Fibroblast of pulmonary artery (primary cell): ENCODE data around the gene EBP.
"Not testable (repeated sequence)": the region's sequence is repeated elsewhere in the genome, so short reads cannot be mapped to it uniquely, and the experiment has no call there.

Experiments used
- DNase-seq: peaks from one replicate; pipeline ENCODE4 v3.0.0-alpha.2; 2010; ENCODE audit warnings: low read depth
- H3K4me3 ChIP-seq: replicated peaks from 2 replicates; pipeline ENCODE4 v1.5.1; 2011; ENCODE audit warnings: low read depth, mild to moderate bottlenecking, control low read depth, low read length, moderate library complexity
- CTCF ChIP-seq: IDR thresholded peaks from 2 replicates; pipeline ENCODE4 v1.5.1; 2011; ENCODE audit warnings: mild to moderate bottlenecking, control low read depth, low read length, inconsistent platforms; ENCODE audit errors: missing control alignments

Gene EBP

GRCh38 chrX:48516987-48517386 lies 4.6 kb upstream of the EBP start:
- TF ChIP-seq CTCF: no peak
- H3K4me3 ChIP-seq: no peak overlapping the region
- DNase-seq: no peak

- DNase-seq, H3K4me3 ChIP-seq: not testable (repeated sequence)
Observed at GRCh38 chrX:48519481-48519880, 2.1 kb upstream of the EBP start.

- no peak for TF ChIP-seq CTCF
- no peak overlapping the region for H3K4me3 ChIP-seq
- DNase-seq: no peak
Observed at GRCh38 chrX:48520455-48520854, 1.2 kb upstream of the EBP start.

GRCh38 chrX:48520976-48521352 lies 644 bp upstream of the EBP start:
- peak overlapping the region; percentile 57 for H3K4me3 ChIP-seq
- TF ChIP-seq CTCF: no peak
- DNase-seq: no peak

GRCh38 chrX:48522291-48522690 lies 683 bp downstream of the EBP start:
- no peak for TF ChIP-seq CTCF
- H3K4me3 ChIP-seq: peak overlapping the region; percentile 57
- DNase-seq: no peak

GRCh38 chrX:48523682-48524081 lies 2.1 kb downstream of the EBP start:
- TF ChIP-seq CTCF: no peak
- H3K4me3 ChIP-seq: no peak overlapping the region

GRCh38 chrX:48525853-48526252 lies 4.2 kb downstream of the EBP start:
- not testable (repeated sequence) for H3K4me3 ChIP-seq
- DNase-seq: peak; percentile 16

More at GRCh38 chrX:48523682-48524081, 2.1 kb downstream of the EBP start:
- DNase-seq: no peak

GRCh38 chrX:48530736-48531135 lies 9.1 kb downstream of the EBP start:
- H3K4me3 ChIP-seq: no peak overlapping the region
- TF ChIP-seq CTCF: no peak
- no peak for DNase-seq
